AG10803 (cell line): Measurements from ENCODE around the gene WTAP.

Experiments used
- DNase-seq: peaks from one replicate; pipeline ENCODE4 v3.0.0; 2010; ENCODE audit warnings: low read depth
- H3K4me3 ChIP-seq: 2 replicates; pipeline ENCODE4 v1.5.1; 2011; ENCODE audit warnings: mild to moderate bottlenecking, low read length, control low read depth
- CTCF ChIP-seq: conservative IDR thresholded peaks from 2 replicates; pipeline ENCODE4 v1.5.1; 2011; ENCODE audit warnings: mild to moderate bottlenecking, low read length, control low read depth, inconsistent platforms

Gene WTAP

DNA sequence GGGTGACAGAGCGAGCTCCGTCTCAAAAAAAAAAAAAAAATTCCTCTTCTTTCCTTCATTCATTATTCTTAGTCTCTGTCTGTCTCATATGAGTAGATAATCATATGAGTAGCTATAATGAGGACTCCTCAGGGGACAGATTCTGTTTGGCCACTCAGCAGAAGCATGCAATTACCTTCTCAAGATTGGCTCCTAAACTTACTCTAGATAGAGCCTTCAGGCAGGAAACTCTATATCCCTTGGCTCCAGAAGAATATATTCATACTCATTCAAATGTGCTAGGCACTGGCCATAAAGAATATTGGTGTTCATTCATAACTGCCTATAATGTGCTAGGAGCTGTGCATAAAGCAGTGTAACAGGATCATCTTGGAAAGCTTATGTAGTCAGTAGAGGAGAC is 32.3 kb downstream of the WTAP start:
- no peak overlapping the region for H3K4me3 ChIP-seq
- TF ChIP-seq CTCF = no peak
- no peak for DNase-seq

GRCh38 chr6:159760602-159761057 is 33.3 kb downstream of the WTAP start:
- no peak for TF ChIP-seq CTCF
- H3K4me3 ChIP-seq = peak overlapping the region; percentile 67; the same call in 1 of the 2 replicates
- DNase-seq = peak; percentile 86

DNA sequence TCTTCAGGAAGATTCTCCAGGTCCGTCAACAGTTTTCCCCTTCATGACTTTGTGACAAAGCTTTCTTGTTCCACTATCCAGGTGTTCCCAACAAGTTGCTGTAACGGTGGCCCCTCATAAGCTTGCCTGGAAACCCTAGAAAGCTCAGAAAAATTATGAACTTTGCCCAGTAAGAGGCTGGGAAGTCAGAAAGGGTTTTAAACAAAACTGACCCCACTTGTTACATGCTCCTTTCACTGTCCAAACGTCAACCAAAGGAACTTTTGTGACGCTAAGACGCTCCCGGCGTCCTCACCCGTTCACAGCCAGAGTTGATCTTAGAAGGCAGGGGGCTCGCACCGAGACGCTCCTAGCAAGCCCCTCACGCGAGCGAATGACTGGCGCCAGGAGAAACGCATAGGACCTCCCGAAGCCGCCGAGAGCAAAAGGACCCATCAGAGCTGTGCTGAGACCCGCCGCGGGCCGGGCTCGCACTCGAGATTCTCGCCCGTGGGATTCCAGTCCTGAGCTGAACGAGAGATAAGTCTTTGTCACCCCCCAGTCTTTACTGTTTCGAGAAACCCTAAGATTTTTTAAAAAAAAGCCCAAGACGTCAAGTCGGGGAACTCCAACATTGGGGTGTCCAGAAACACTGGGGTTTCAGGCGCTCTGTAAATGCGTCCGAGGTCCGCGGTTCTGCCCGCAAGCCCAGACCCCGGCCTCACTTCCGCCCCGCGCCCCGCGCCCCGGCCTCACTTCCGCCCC is 34.0 kb downstream of the WTAP start:
- no peak for TF ChIP-seq CTCF
- peak overlapping the region; percentile 67 for H3K4me3 ChIP-seq
- DNase-seq = no peak

GRCh38 chr6:159761873-159762680 is 34.8 kb downstream of the WTAP start, which contains the start of gene ACAT2:
TSS of gene ACAT2 (plus strand) at chr6:159762045. CDS start at chr6:159762088, 43 bp downstream.
- H3K4me3 ChIP-seq = peak within 1 kb of the TSS; percentile 87
- TF ChIP-seq CTCF = no peak
- peak; percentile 91 for DNase-seq

GRCh38 chr6:159762681-159763293 is 35.5 kb downstream of the WTAP start:
- no peak for DNase-seq
- TF ChIP-seq CTCF = no peak
- peak overlapping the region; percentile 87 for H3K4me3 ChIP-seq

GRCh38 chr6:159766906-159767305 is 39.6 kb downstream of the WTAP start:
- no peak overlapping the region for H3K4me3 ChIP-seq
- no peak for DNase-seq
- TF ChIP-seq CTCF = no peak
